ENCODE data around the gene RIPOR2. TPM values are rescaled to one million over a fixed set of nuclear protein-coding genes. Genes with fewer than 3 reads are reported as not detected.

The RIPOR2 gene
- total and polyA plus RNA-seq, 2 experiments from 2014 or later: 9.5 to 22.5 TPM

- Histone ChIP-seq H4K20me1 (replicated peaks; ENCODE audit: insufficient read depth) (no peaks in the 10 kb centered on the region), H3K79me2 (replicated peaks; ENCODE audit: insufficient read depth) (no peaks in the 10 kb centered on the region; the same call in 1 of the 2 replicates), H3K27ac (ENCODE audit: low read depth) (no peak overlapping the region), H3K36me3 (ENCODE audit: insufficient read depth) (no peaks in the 10 kb centered on the region), H3K4me3 (no peak overlapping the region), H3K4me2 (no peak overlapping the region), H3K27me3 (ENCODE audit: insufficient read depth) (no peaks in the 10 kb centered on the region), H2AFZ (no peak overlapping the region), H3F3A (replicated peaks; ENCODE audit: low read depth) (no peaks in the 10 kb centered on the region), H3K9me2 (ENCODE audit: insufficient read depth) (no peaks in the 10 kb centered on the region), H3K4me1 (ENCODE audit: insufficient read depth) (peaks cover 17% of the 10 kb centered on the region)
- Mint-ChIP-seq H3K4me3 (no peak overlapping the region), H3K27ac (no peak overlapping the region), H3K9me3 (no peaks in the 10 kb centered on the region), H3K27me3 (ENCODE audit: insufficient read depth, low read depth, poor library complexity) (no peaks in the 10 kb centered on the region), H3K36me3 (ENCODE audit: low read depth) (no peaks in the 10 kb centered on the region), H3K4me1 (peaks cover 31% of the 10 kb centered on the region)
- ATAC-seq: no peak
- TF ChIP-seq POLR2AphosphoS5 (IDR thresholded peaks at IDR 0.05; ENCODE audit: low read depth): no peak
- no peak for TF ChIP-seq CREB1 (CRISPR knock-in tag; IDR thresholded peaks at IDR 0.05; ENCODE audit: low read depth)
- no peak for TF ChIP-seq STAT1 (IDR thresholded peaks at IDR 0.05; ENCODE audit: unreplicated experiment)
- no peak for TF ChIP-seq JUNB (IDR thresholded peaks at IDR 0.05; ENCODE audit: unreplicated experiment)
- TF ChIP-seq CTCF (conservative IDR thresholded peaks at IDR 0.05; ENCODE audit: low read depth in 2 of 2): no peak
- DNase-seq (ENCODE audit: low spot score): no peak
Measured at GRCh38 chr6:24897186-24897585, 38.6 kb downstream of the RIPOR2 start.

GRCh38 chr6:24893342-24893850, 42.4 kb downstream of the RIPOR2 start:
- Histone ChIP-seq H3K4me2 (no peak overlapping the region), H3K79me2 (replicated peaks; ENCODE audit: insufficient read depth) (no peaks in the 10 kb centered on the region), H3K27ac (ENCODE audit: low read depth) (no peak overlapping the region), H3K4me3 (no peak overlapping the region), H4K20me1 (replicated peaks; ENCODE audit: insufficient read depth) (no peaks in the 10 kb centered on the region), H3K27me3 (ENCODE audit: insufficient read depth) (no peaks in the 10 kb centered on the region), H3K9me2 (ENCODE audit: insufficient read depth) (no peaks in the 10 kb centered on the region), H3K36me3 (ENCODE audit: insufficient read depth) (no peaks in the 10 kb centered on the region), H2AFZ (no peak overlapping the region), H3F3A (replicated peaks; ENCODE audit: low read depth) (no peaks in the 10 kb centered on the region), H3K4me1 (ENCODE audit: insufficient read depth) (peaks cover 1% of the 10 kb centered on the region)
- peaks cover 8% of the 10 kb centered on the region; the same call in 2 of the 3 replicates for H3K4me1 Mint-ChIP-seq
- no peaks in the 10 kb centered on the region for H3K9me3 Mint-ChIP-seq
- no peak overlapping the region for H3K4me3 Mint-ChIP-seq
- ATAC-seq (no peak), DNase-seq (ENCODE audit: low spot score) (no peak)
- no peak overlapping the region for H3K27ac Mint-ChIP-seq
- no peak for TF ChIP-seq NANOG (IDR thresholded peaks at IDR 0.05; ENCODE audit: borderline replicate concordance)
- H3K36me3 Mint-ChIP-seq (ENCODE audit: low read depth): no peaks in the 10 kb centered on the region
- no peaks in the 10 kb centered on the region for H3K27me3 Mint-ChIP-seq (ENCODE audit: insufficient read depth, low read depth, poor library complexity)

- Mint-ChIP-seq H3K4me1 (peaks cover 23% of the 10 kb centered on the region), H3K36me3 (ENCODE audit: low read depth) (no peaks in the 10 kb centered on the region), H3K27me3 (ENCODE audit: insufficient read depth, low read depth, poor library complexity) (no peaks in the 10 kb centered on the region), H3K9me3 (no peaks in the 10 kb centered on the region), H3K4me3 (no peak overlapping the region), H3K27ac (no peak overlapping the region)
- no peak overlapping the region for H3K27ac ChIP-seq (ENCODE audit: low read depth)
- DNase-seq (ENCODE audit: low spot score): no peak
- H3K27me3 ChIP-seq (ENCODE audit: insufficient read depth): no peaks in the 10 kb centered on the region
- no peak for ATAC-seq
- no peaks in the 10 kb centered on the region for H3K79me2 ChIP-seq (replicated peaks; ENCODE audit: insufficient read depth)
- H3K36me3 ChIP-seq (ENCODE audit: insufficient read depth): no peaks in the 10 kb centered on the region
- no peak overlapping the region for H3K4me2 ChIP-seq
- no peaks in the 10 kb centered on the region for H3K9me2 ChIP-seq (ENCODE audit: insufficient read depth)
- no peak overlapping the region for H3K4me3 ChIP-seq
- H2AFZ ChIP-seq: no peak overlapping the region
- no peaks in the 10 kb centered on the region for H4K20me1 ChIP-seq (replicated peaks; ENCODE audit: insufficient read depth)
- no peaks in the 10 kb centered on the region for H3F3A ChIP-seq (replicated peaks; ENCODE audit: low read depth)
- H3K4me1 ChIP-seq (ENCODE audit: insufficient read depth): peaks cover 17% of the 10 kb centered on the region
- TF ChIP-seq CREB1 (CRISPR knock-in tag; IDR thresholded peaks at IDR 0.05; ENCODE audit: low read depth): no peak
- TF ChIP-seq NANOG (IDR thresholded peaks at IDR 0.05; ENCODE audit: borderline replicate concordance): no peak
- TF ChIP-seq ETS1 (IDR thresholded peaks at IDR 0.05): no peak
- TF ChIP-seq ZNF462 (CRISPR knock-in tag; IDR thresholded peaks at IDR 0.05): no peak
Measured at GRCh38 chr6:24891004-24891403, 44.8 kb downstream of the RIPOR2 start.

All from GM23338 (cell line).